Measurements from ENCODE around the gene FOXB2.

Gene FOXB2

GRCh38 chr9:76999261-76999660 lies 20.2 kb upstream of the FOXB2 start:
- H3K36me3 ChIP-seq (ENCODE audit: control insufficient read depth, insufficient read depth, low read length), result no peaks in the 10 kb centered on the region

GRCh38 chr9:77000330-77000729 lies 19.1 kb upstream of the FOXB2 start:
- Histone ChIP-seq H3K79me2 (no peaks in the 10 kb centered on the region), H3K4me1 (no peaks in the 10 kb centered on the region), H3K9me3 (ENCODE audit: control insufficient read depth, low read length) (no peaks in the 10 kb centered on the region), H3K27ac (no peak overlapping the region), H3K9ac (no peak overlapping the region), H3K4me3 (ENCODE audit: low read depth, low read length) (no peak overlapping the region), H3K27me3 (ENCODE audit: control insufficient read depth, insufficient read depth, low read length) (no peaks in the 10 kb centered on the region), H3K36me3 (ENCODE audit: control insufficient read depth, insufficient read depth, low read length) (no peaks in the 10 kb centered on the region), H3K4me2 (ENCODE audit: low read length) (no peak overlapping the region), H2AFZ (no peak overlapping the region)
- TF ChIP-seq CTCF (IDR thresholded peaks at IDR 0.05), result no peak

More at GRCh38 chr9:76999261-76999660, 20.2 kb upstream of the FOXB2 start:
- Histone ChIP-seq H3K4me1 (no peaks in the 10 kb centered on the region), H3K27ac (no peak overlapping the region), H3K79me2 (no peaks in the 10 kb centered on the region), H2AFZ (no peak overlapping the region), H3K4me2 (ENCODE audit: low read length) (no peak overlapping the region), H3K9ac (no peak overlapping the region), H3K9me3 (ENCODE audit: control insufficient read depth, low read length) (no peaks in the 10 kb centered on the region), H3K4me3 (ENCODE audit: low read depth, low read length) (no peak overlapping the region), H3K27me3 (ENCODE audit: control insufficient read depth, insufficient read depth, low read length) (no peaks in the 10 kb centered on the region)
- no peak for TF ChIP-seq CTCF (IDR thresholded peaks at IDR 0.05)

GRCh38 chr9:77003366-77003765 lies 16.1 kb upstream of the FOXB2 start:
- no peaks in the 10 kb centered on the region for H3K4me1 ChIP-seq
- no peaks in the 10 kb centered on the region for H3K27me3 ChIP-seq (ENCODE audit: control insufficient read depth, insufficient read depth, low read length)
- H2AFZ ChIP-seq, result no peak overlapping the region
- H3K4me3 ChIP-seq (ENCODE audit: low read depth, low read length), result no peak overlapping the region
- H3K9me3 ChIP-seq (ENCODE audit: control insufficient read depth, low read length), result no peaks in the 10 kb centered on the region
- no peaks in the 10 kb centered on the region for H3K79me2 ChIP-seq
- H3K4me2 ChIP-seq (ENCODE audit: low read length), result no peak overlapping the region
- no peak overlapping the region for H3K9ac ChIP-seq
- no peak for TF ChIP-seq CTCF (IDR thresholded peaks at IDR 0.05)
- H3K36me3 ChIP-seq (ENCODE audit: control insufficient read depth, insufficient read depth, low read length), result no peaks in the 10 kb centered on the region
- no peak overlapping the region for H3K27ac ChIP-seq

- H3K27me3 ChIP-seq (ENCODE audit: control insufficient read depth, insufficient read depth, low read length), result no peaks in the 10 kb centered on the region
Observed at GRCh38 chr9:77005216-77005615, 14.2 kb upstream of the FOXB2 start.

More at GRCh38 chr9:77005216-77005615, 14.2 kb upstream of the FOXB2 start:
- Histone ChIP-seq H3K9me3 (ENCODE audit: control insufficient read depth, low read length) (no peaks in the 10 kb centered on the region), H3K27ac (no peak overlapping the region), H2AFZ (no peak overlapping the region), H3K4me2 (ENCODE audit: low read length) (no peak overlapping the region), H3K9ac (no peak overlapping the region), H3K36me3 (ENCODE audit: control insufficient read depth, insufficient read depth, low read length) (no peaks in the 10 kb centered on the region), H3K4me1 (no peaks in the 10 kb centered on the region), H3K79me2 (no peaks in the 10 kb centered on the region), H3K4me3 (ENCODE audit: low read depth, low read length) (no peak overlapping the region)
- TF ChIP-seq CTCF (IDR thresholded peaks at IDR 0.05), result no peak

Data from parathyroid adenoma (tissue), 2 donors.